ENCODE results near the gene TMEM89. TPM values are rescaled to one million over a fixed set of nuclear protein-coding genes. Genes with fewer than 3 reads are reported as not detected.
A peak's percentile ranks its signal among the peaks of the same experiment; 100 is the strongest.

The TMEM89 gene
- total and polyA plus RNA-seq, 2 of the 4 experiments (the other 2 are of a cell fraction), result 0.15 TPM; not detected in 1

DNA sequence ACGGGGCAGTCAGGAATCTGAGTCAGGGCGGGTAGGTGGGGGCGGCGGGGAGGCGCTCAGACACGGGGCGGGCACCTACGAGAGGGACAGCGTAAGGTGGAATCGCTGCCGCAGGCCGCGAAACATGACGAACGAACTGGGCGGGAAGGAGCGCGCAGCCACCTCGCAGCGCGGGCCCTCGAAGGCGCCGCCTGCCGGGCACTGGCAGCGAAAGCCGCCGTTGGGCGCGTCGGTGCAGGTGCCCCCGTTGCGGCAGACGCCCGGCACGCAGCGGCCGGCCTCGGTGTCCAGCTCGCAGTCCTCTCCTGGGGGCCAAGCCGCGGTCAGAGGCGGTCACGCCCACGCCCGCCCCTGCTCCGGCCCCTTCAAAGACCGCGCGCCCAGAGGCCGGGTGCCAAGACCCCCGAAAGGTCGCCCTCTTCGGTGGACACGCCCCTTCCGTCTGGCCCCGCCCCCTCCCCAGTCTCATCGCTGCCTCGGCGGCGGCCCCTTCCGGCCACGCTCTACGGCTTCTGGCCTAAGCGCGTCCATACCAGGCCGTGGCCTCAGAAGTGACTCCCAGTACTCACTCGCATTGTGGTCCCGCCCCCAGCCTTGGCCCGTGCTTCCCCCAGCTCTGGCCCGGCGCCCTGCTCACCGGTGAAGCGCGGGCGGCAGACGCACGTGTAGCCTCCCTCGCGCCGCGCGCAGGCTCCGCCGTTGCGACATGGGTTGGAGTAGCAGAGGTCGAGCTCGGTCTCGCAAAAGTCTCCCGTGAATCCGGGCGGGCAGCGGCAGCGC lies 34.7 kb upstream of the TMEM89 start:
- no peaks in the 10 kb centered on the region; the same call in 1 of the 2 replicates for H3K27me3 ChIP-seq (ENCODE audit: control insufficient read depth, insufficient read depth, low read length)
- H4K5ac ChIP-seq (ENCODE audit: low read depth, low read length), result no peak overlapping the region
- no peak overlapping the region for H3K18ac ChIP-seq (ENCODE audit: low read depth, low read length)
- no peak overlapping the region for H3K23ac ChIP-seq (ENCODE audit: low read depth, low read length)
- H4K91ac ChIP-seq (ENCODE audit: insufficient read depth, low read depth, low read length), result peak overlapping the region; percentile 56; the same call in 1 of the 2 replicates
- peak overlapping the region; percentile 31; the same call in 1 of the 2 replicates for H3K4ac ChIP-seq (ENCODE audit: low read depth, low read length)
- CTCF ChIA-PET, result interaction anchor here (1.0 kb wide), 1 partner anchor 22 kb away, joined by 3 read pairs; no protein-coding TSS in a partner anchor
- H3K36me3 ChIP-seq (ENCODE audit: control insufficient read depth, insufficient read depth, low read length), result no peaks in the 10 kb centered on the region
- H3K56ac ChIP-seq (ENCODE audit: extremely low read depth, insufficient read depth, low read length), result no peak overlapping the region
- no peaks in the 10 kb centered on the region for H3K9me3 ChIP-seq (ENCODE audit: control insufficient read depth, insufficient read depth, low read length)
- peak overlapping the region; percentile 50; the same call in 1 of the 2 replicates for H3K4me2 ChIP-seq (ENCODE audit: low read depth, low read length)
- peaks cover 3% of the 10 kb centered on the region; the same call in 1 of the 2 replicates for H3K4me1 ChIP-seq (ENCODE audit: control insufficient read depth, insufficient read depth, low read length)
- peak; percentile 93 for ATAC-seq (ENCODE audit: low read depth)
- H2AFZ ChIP-seq (replicated peaks; ENCODE audit: low read length, poor library complexity), result peak overlapping the region; percentile 97
- no TSS peak for BruUV-seq (replicated peaks)
- peak overlapping the region; percentile 51 for H3K4me3 ChIP-seq (ENCODE audit: insufficient read depth, low read depth, low read length)
- 13% methylated on average over 57 of the region's 94 CpGs; no CpG with 5 or more reads in 1 of the 2 experiments for WGBS, 2 experiments (ENCODE audit: extremely low coverage in 2 of 2, insufficient read length in 1 of 2)
- in situ Hi-C loops (cut with MboI; ENCODE audit: low sequenced_read_pairs), result no loop called here
- no peak overlapping the region for H3K14ac ChIP-seq (replicated peaks; ENCODE audit: low read depth, low read length)
- POLR2A ChIA-PET (ENCODE audit: unreplicated experiment), result no interaction called here
- peak overlapping the region; percentile 39 for H3K9ac ChIP-seq (ENCODE audit: low read depth, low read length)
- no peak overlapping the region for H2BK5ac ChIP-seq (ENCODE audit: low read depth, low read length, poor library complexity, severe bottlenecking)
- no peaks in the 10 kb centered on the region for H4K20me1 ChIP-seq (ENCODE audit: insufficient read depth, low read length)
- peak overlapping the region; percentile 70; the same call in 1 of the 2 replicates for H2AK5ac ChIP-seq (ENCODE audit: low read depth, low read length)
- H2BK15ac ChIP-seq (ENCODE audit: low read depth, low read length), result 0 out of 3 replicates have a peak overlapping the region, but pooled peaks have one; percentile 49
- no peaks in the 10 kb centered on the region for H3K9me1 ChIP-seq (ENCODE audit: insufficient read depth, low read length)
- peak overlapping the region; percentile 17; the same call in 1 of the 2 replicates for H3K27ac ChIP-seq (ENCODE audit: insufficient read depth, low read length)
- DNase-seq, result peak; percentile 62
- no peak overlapping the region for H2BK20ac ChIP-seq (ENCODE audit: low read depth, low read length)
- no peak for TF ChIP-seq MAFK (IDR thresholded peaks at IDR 0.05; ENCODE audit: low read depth, low read length)
- TF ChIP-seq, protein P1, sequence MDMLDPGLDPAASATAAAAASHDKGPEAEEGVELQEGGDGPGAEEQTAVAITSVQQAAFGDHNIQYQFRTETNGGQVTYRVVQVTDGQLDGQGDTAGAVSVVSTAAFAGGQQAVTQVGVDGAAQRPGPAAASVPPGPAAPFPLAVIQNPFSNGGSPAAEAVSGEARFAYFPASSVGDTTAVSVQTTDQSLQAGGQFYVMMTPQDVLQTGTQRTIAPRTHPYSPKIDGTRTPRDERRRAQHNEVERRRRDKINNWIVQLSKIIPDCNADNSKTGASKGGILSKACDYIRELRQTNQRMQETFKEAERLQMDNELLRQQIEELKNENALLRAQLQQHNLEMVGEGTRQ (IDR thresholded peaks at IDR 0.05; ENCODE audit: low read depth, low read length), result no peak
- no peak; the same call in 1 of the 2 replicates for TF ChIP-seq MXI1 (IDR thresholded peaks at IDR 0.05; ENCODE audit: borderline replicate concordance, low read depth, low read length)
- TF ChIP-seq CHD1 (IDR thresholded peaks at IDR 0.05; ENCODE audit: low read depth, low read length), result no peak
- peak; percentile 58; the same call in 1 of the 2 replicates for TF ChIP-seq SMC3 (IDR thresholded peaks at IDR 0.05; ENCODE audit: low read depth, low read length)
- no peak for TF ChIP-seq RFX5 (IDR thresholded peaks at IDR 0.05; ENCODE audit: low read depth, low read length)
- TF ChIP-seq, protein P2, sequence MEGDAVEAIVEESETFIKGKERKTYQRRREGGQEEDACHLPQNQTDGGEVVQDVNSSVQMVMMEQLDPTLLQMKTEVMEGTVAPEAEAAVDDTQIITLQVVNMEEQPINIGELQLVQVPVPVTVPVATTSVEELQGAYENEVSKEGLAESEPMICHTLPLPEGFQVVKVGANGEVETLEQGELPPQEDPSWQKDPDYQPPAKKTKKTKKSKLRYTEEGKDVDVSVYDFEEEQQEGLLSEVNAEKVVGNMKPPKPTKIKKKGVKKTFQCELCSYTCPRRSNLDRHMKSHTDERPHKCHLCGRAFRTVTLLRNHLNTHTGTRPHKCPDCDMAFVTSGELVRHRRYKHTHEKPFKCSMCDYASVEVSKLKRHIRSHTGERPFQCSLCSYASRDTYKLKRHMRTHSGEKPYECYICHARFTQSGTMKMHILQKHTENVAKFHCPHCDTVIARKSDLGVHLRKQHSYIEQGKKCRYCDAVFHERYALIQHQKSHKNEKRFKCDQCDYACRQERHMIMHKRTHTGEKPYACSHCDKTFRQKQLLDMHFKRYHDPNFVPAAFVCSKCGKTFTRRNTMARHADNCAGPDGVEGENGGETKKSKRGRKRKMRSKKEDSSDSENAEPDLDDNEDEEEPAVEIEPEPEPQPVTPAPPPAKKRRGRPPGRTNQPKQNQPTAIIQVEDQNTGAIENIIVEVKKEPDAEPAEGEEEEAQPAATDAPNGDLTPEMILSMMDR (conservative IDR thresholded peaks at IDR 0.05; ENCODE audit: low read depth, low read length), result peak; percentile 72
- peak; percentile 56 for TF ChIP-seq RAD21 (IDR thresholded peaks at IDR 0.05; ENCODE audit: low read length)
- TF ChIP-seq BHLHE40 (IDR thresholded peaks at IDR 0.05; ENCODE audit: low read depth, low read length), result peak; percentile 87
- TF ChIP-seq CEBPB (IDR thresholded peaks at IDR 0.05; ENCODE audit: low read depth, low read length), result peak; percentile 68
- peak; percentile 51; the same call in 1 of the 2 replicates for TF ChIP-seq MAZ (IDR thresholded peaks at IDR 0.05; ENCODE audit: borderline replicate concordance, low read depth, low read length)
- peak; percentile 57 for TF ChIP-seq RCOR1 (IDR thresholded peaks at IDR 0.05; ENCODE audit: insufficient replicate concordance, low read length)
- TF ChIP-seq POLR2A (IDR thresholded peaks at IDR 0.05; ENCODE audit: low read depth, low read length), result no peak
- peak overlapping the region; percentile 64 to 70; a peak in 2 of 4 replicates for H4K8ac ChIP-seq (ENCODE audit: low read depth in 2 of 2, low read length in 2 of 2)
- intact Hi-C loops (cut with micrococcal nuclease), result loop anchor here (2.0 kb wide), 1 partner anchor 43 kb away; no protein-coding TSS in a partner anchor
- dilution Hi-C loops (cut with HindIII; ENCODE audit: low sequenced_read_pairs, unreplicated experiment), result no loop called here
- H2BK120ac ChIP-seq (ENCODE audit: low read depth, low read length), result peak overlapping the region; percentile 16; the same call in 1 of the 2 replicates
- H3K79me1 ChIP-seq (ENCODE audit: low read depth in 1 of 2, low read length in 2 of 2), result no peaks in the 10 kb centered on the region
- peak overlapping the region; percentile 15 for H2AK9ac ChIP-seq (replicated peaks; ENCODE audit: low read depth, low read length, poor library complexity)
